CD14-positive monocyte (primary cell): ENCODE data around the gene STXBP6. TPM values are rescaled to one million over a fixed set of nuclear protein-coding genes. Genes with fewer than 3 reads are reported as not detected.

Experiments
- DNase-seq, 3 donors: peaks; one replicate each; pipeline ENCODE4 v3.0.0-alpha.2; 2011 to 2022
- H2AFZ ChIP-seq: 2 replicates; pipeline ENCODE4 v1.6.0; 2012; ENCODE audit warnings: mild to moderate bottlenecking, low read depth, low read length, inconsistent platforms; ENCODE audit not compliant: insufficient read depth, poor library complexity, severe bottlenecking
- H3K27ac ChIP-seq, 2 donors: 1 replicate in 1 of 2; 2 replicates in 1 of 2; pipeline ENCODE4 v1.5.1; 2012 to 2013; ENCODE audit warnings: low read length in 2 of 2, control low read depth in 1 of 2, inconsistent platforms in 1 of 2, low read depth in 1 of 2, mild to moderate bottlenecking in 1 of 2
- H3K27me3 ChIP-seq, 2 donors: one replicate each; pipeline versions ENCODE4 v1.6.0 to v1.6.1; 2011 to 2013; ENCODE audit warnings: low read length in 2 of 2; ENCODE audit not compliant: control insufficient read depth in 2 of 2, insufficient read depth in 2 of 2
- H3K36me3 ChIP-seq, 2 donors: replicated peaks in 1 of 2; 1 replicate in 1 of 2; 2 replicates in 1 of 2; pipeline versions ENCODE4 v1.5.1 to v1.6.1; 2012 to 2013; ENCODE audit warnings: low read length in 2 of 2, control low read depth in 1 of 2, inconsistent platforms in 1 of 2, mild to moderate bottlenecking in 1 of 2; ENCODE audit not compliant: insufficient read depth in 2 of 2, control insufficient read depth in 1 of 2
- H3K4me1 ChIP-seq, 2 donors: 1 replicate in 1 of 2; 2 replicates in 1 of 2; pipeline versions ENCODE4 v1.5.1 to v1.6.1; 2012 to 2013; ENCODE audit warnings: low read length in 2 of 2, control low read depth in 1 of 2, inconsistent platforms in 1 of 2, mild to moderate bottlenecking in 1 of 2, moderate library complexity in 1 of 2; ENCODE audit not compliant: insufficient read depth in 2 of 2, control insufficient read depth in 1 of 2
- H3K4me2 ChIP-seq: replicated peaks from 2 replicates; pipeline ENCODE3; 2012; ENCODE audit warnings: low read length, moderate library complexity, mild to moderate bottlenecking; ENCODE audit not compliant: poor library complexity, severe bottlenecking; ENCODE audit errors: extremely low read depth
- H3K4me3 ChIP-seq, 3 experiments: fragments of 200-600 bp in 1 of 3; sonication (generic) in 1 of 3; replicated peaks in 1 of 3; 1 replicate in 2 of 3; 2 replicates in 1 of 3; pipeline ENCODE4 v1.5.1; 2011 to 2013; ENCODE audit warnings: low read length in 3 of 3, mild to moderate bottlenecking in 3 of 3, control low read depth in 2 of 3, low read depth in 2 of 3, inconsistent platforms in 1 of 3, moderate library complexity in 1 of 3
- H3K79me2 ChIP-seq: 2 replicates; pipeline ENCODE4 v1.6.0; 2012; ENCODE audit warnings: mild to moderate bottlenecking, control low read depth, inconsistent platforms, low read length, moderate library complexity; ENCODE audit not compliant: insufficient read depth
- H3K9ac ChIP-seq: 2 replicates; pipeline ENCODE4 v1.6.0; 2017; ENCODE audit warnings: low read length, mild to moderate bottlenecking; ENCODE audit not compliant: insufficient read depth, poor library complexity, severe bottlenecking
- H3K9me3 ChIP-seq, 2 donors: replicated peaks in 1 of 2; 1 replicate in 1 of 2; 2 replicates in 1 of 2; pipeline versions ENCODE4 v1.5.1 to v1.6.1; 2012 to 2013; ENCODE audit warnings: low read length in 2 of 2, control low read depth in 1 of 2; ENCODE audit not compliant: control insufficient read depth in 1 of 2, insufficient read depth in 1 of 2
- H4K20me1 ChIP-seq: 2 replicates; pipeline ENCODE4 v1.6.0; 2012; ENCODE audit warnings: mild to moderate bottlenecking, low read length, control low read depth, moderate library complexity; ENCODE audit not compliant: insufficient read depth
- H3K27ac Mint-ChIP-seq, 7 donors: one replicate each; pipeline ENCODE4 v1.8.0; 2020; ENCODE audit warnings: mild to moderate bottlenecking in 7 of 7, mixed read lengths in 7 of 7, moderate library complexity in 6 of 7, inconsistent platforms in 2 of 7
- H3K27me3 Mint-ChIP-seq, 3 donors: one replicate each; pipeline ENCODE4 v1.8.0; 2021 to 2022; ENCODE audit warnings: low read depth in 3 of 3, mild to moderate bottlenecking in 3 of 3, mixed read lengths in 3 of 3, moderate library complexity in 3 of 3, inconsistent platforms in 1 of 3
- H3K36me3 Mint-ChIP-seq, 2 donors: one replicate each; pipeline ENCODE4 v1.8.0; 2020; ENCODE audit warnings: mixed read lengths in 2 of 2, inconsistent platforms in 1 of 2, mild to moderate bottlenecking in 1 of 2
- H3K4me1 Mint-ChIP-seq: one replicate; pipeline ENCODE4 v1.8.0; 2020; ENCODE audit warnings: mild to moderate bottlenecking, mixed read lengths
- H3K4me3 Mint-ChIP-seq, 2 donors: one replicate each; pipeline ENCODE4 v1.8.0; 2020; ENCODE audit warnings: mild to moderate bottlenecking in 2 of 2, mixed read lengths in 2 of 2, moderate library complexity in 1 of 2
- H3K9me3 Mint-ChIP-seq, 7 donors: one replicate each; pipeline ENCODE4 v1.8.0; 2020 to 2022; ENCODE audit warnings: mixed read lengths in 7 of 7, mild to moderate bottlenecking in 6 of 7, moderate library complexity in 6 of 7, inconsistent platforms in 2 of 7
- WGBS: methylation state at CpG from one replicate; pipeline ENCODE4 v1.1.5; 2013; ENCODE audit warnings: missing lambda C conversion rate; ENCODE audit not compliant: insufficient coverage; 5-methylcytosine and 5-hydroxymethylcytosine counted together
- intact Hi-C, 2 donors: fragments of 100-400 bp; cut with micrococcal nuclease; formaldehyde crosslinking; loops; one replicate each; pipeline versions ENCODE4 v1.15.0 to v1.15.1; 2023
- polyA plus RNA-seq, 3 donors: library from polyadenylated mRNA; depleted of rRNA in 1 of 3; unstranded in 2 of 3; stranded (reverse) in 1 of 3; fragments of 300-500 nt in 2 of 3; fragments of >200 nt in 1 of 3; fragmentation: Illumina TruSeq in 2 of 3; gene quantifications; 1 replicate in 2 of 3; 2 replicates in 1 of 3; pipeline ENCODE4 v1.2.3, GENCODE V29; 2012 to 2021
- TF ChIP-seq, protein P1 (sequence below): fragments of 200-600 bp; IDR thresholded peaks from one replicate; pipeline ENCODE4 v1.8.0; 2022; ENCODE audit warnings: antibody characterized with exemption, mild to moderate bottlenecking

STXBP6 gene
- polyA plus RNA-seq, 3 donors, result 0.05 to 0.25 (median 0.08) TPM

DNA sequence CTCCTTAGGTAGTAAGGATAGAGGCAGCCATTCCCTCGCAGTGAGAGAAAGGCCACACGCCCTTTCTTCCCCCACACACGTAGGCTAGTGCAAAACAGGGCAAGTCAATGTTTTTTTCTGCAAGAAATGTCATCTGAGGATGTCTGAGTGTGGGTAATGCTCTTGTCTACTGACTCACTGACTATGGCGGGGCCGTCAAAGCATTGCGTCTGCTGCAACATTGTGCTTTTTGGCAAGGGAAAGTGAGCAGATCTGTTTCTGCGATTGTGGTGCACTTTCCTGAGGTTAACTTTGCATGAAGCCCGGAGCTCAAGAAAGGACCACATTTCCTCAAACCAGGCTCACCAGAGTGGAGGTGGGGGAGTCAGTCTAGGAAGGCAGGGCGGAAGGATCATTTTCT, 234.4 kb downstream of the STXBP6 start:
- no peaks in the 10 kb centered on the region for H4K20me1 ChIP-seq
- H3K4me2 ChIP-seq, result no peak overlapping the region
- no peak overlapping the region for H3K9ac ChIP-seq
- no peaks in the 10 kb centered on the region for H3K27me3 ChIP-seq
- intact Hi-C loops, result no loop called here
- H2AFZ ChIP-seq, result no peak overlapping the region
- H3K4me1 ChIP-seq, result no peaks in the 10 kb centered on the region
- TF ChIP-seq, protein P1, sequence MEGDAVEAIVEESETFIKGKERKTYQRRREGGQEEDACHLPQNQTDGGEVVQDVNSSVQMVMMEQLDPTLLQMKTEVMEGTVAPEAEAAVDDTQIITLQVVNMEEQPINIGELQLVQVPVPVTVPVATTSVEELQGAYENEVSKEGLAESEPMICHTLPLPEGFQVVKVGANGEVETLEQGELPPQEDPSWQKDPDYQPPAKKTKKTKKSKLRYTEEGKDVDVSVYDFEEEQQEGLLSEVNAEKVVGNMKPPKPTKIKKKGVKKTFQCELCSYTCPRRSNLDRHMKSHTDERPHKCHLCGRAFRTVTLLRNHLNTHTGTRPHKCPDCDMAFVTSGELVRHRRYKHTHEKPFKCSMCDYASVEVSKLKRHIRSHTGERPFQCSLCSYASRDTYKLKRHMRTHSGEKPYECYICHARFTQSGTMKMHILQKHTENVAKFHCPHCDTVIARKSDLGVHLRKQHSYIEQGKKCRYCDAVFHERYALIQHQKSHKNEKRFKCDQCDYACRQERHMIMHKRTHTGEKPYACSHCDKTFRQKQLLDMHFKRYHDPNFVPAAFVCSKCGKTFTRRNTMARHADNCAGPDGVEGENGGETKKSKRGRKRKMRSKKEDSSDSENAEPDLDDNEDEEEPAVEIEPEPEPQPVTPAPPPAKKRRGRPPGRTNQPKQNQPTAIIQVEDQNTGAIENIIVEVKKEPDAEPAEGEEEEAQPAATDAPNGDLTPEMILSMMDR, result no peak
- no peaks in the 10 kb centered on the region for H3K36me3 ChIP-seq
- DNase-seq, result no peak
- no peak overlapping the region for H3K4me3 ChIP-seq
- Mint-ChIP-seq H3K36me3 (no peaks in the 10 kb centered on the region), H3K27me3 (peaks cover 0 to 3% (median 1%) of the 10 kb centered on the region in 3 donors), H3K4me3 (no peak overlapping the region), H3K4me1 (no peaks in the 10 kb centered on the region), H3K27ac (no peak overlapping the region), H3K9me3 (no peaks in the 10 kb centered on the region)
- H3K79me2 ChIP-seq, result no peaks in the 10 kb centered on the region
- 94% methylated on average over 3 of the region's 9 CpGs for WGBS
- no peaks in the 10 kb centered on the region for H3K9me3 ChIP-seq
- no peak overlapping the region for H3K27ac ChIP-seq

DNA sequence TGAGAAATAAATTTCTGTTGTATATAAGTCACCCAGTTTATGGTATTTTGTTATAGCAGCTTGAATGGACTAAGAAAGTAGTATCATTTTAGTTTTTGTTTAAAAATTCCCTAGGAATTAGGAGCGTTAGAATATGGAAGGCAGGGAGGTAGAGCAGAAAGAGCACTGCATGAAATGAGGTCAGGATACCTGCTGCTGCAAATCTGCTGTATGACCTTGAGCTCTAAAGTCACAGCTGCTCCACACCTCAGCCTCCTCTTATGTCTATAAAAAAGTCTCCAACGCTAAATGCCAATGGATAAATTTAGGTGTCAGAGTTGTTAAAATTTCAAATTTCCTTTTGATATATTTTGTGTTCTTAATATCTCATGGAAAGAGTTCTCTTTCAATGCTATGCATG, 235.0 kb downstream of the STXBP6 start:
- Mint-ChIP-seq H3K27ac (no peak overlapping the region), H3K36me3 (no peaks in the 10 kb centered on the region), H3K4me3 (no peak overlapping the region), H3K4me1 (no peaks in the 10 kb centered on the region), H3K9me3 (no peaks in the 10 kb centered on the region), H3K27me3 (peaks cover 0 to 3% (median 1%) of the 10 kb centered on the region in 3 donors)
- Histone ChIP-seq H3K4me1 (no peaks in the 10 kb centered on the region), H3K27me3 (no peaks in the 10 kb centered on the region), H2AFZ (no peak overlapping the region), H3K4me3 (no peak overlapping the region), H3K27ac (no peak overlapping the region), H3K9me3 (no peaks in the 10 kb centered on the region), H3K36me3 (no peaks in the 10 kb centered on the region), H3K9ac (no peak overlapping the region), H3K79me2 (no peaks in the 10 kb centered on the region), H3K4me2 (no peak overlapping the region), H4K20me1 (no peaks in the 10 kb centered on the region)
- TF ChIP-seq, protein P1, result no peak
- no CpG with 5 or more reads among the region's 2 CpGs for WGBS
- DNase-seq, result no peak
- intact Hi-C loops, result no loop called here
